Measurements from ENCODE around the gene STOX2. TPM values are rescaled to one million over a fixed set of nuclear protein-coding genes. Genes with fewer than 3 reads are reported as not detected.

The STOX2 gene
- total RNA-seq, 1 donor: 0.36 TPM

DNA sequence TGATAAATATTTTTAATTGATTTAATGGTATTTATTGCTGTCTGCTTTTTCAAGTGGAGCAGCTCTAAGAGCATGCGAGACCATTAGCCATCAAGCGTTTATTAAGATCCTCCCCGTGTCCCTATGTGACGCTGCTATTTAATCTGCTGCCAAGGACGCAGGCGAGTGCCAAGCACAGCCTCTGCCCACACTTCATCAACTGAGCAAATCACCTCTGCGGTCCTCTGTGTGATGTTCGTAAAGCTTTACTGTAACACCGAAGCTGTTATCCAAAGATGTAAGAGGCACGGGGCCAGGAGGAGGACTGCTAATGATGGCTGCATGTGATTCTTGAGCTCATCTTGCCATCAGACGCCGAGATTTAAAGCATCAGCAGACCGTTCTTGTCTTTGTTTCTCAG, 79.5 kb downstream of the STOX2 start:
- H3K27ac ChIP-seq (ENCODE audit: low read depth, low read length): no peak overlapping the region
- peaks cover 14% of the 10 kb centered on the region for H3K4me1 ChIP-seq (ENCODE audit: insufficient read depth, low read length)
- H3K36me3 ChIP-seq (ENCODE audit: insufficient read depth, low read length): no peaks in the 10 kb centered on the region
- H3K4me3 ChIP-seq (ENCODE audit: insufficient read depth, low read length): no peak overlapping the region
- DNase-seq (ENCODE audit: insufficient read length, low spot score, missing footprints): no peak
- H2AFZ ChIP-seq (ENCODE audit: low read length): no peak overlapping the region
- H4K20me1 ChIP-seq (ENCODE audit: insufficient read depth, low read length): no peaks in the 10 kb centered on the region
- H3K9me3 ChIP-seq (ENCODE audit: low read depth, low read length): no peaks in the 10 kb centered on the region
- H3K79me2 ChIP-seq (ENCODE audit: insufficient read depth, low read length): no peaks in the 10 kb centered on the region
- H3K4me2 ChIP-seq (ENCODE audit: insufficient read depth, low read length): no peak overlapping the region
- TF ChIP-seq, protein P1, sequence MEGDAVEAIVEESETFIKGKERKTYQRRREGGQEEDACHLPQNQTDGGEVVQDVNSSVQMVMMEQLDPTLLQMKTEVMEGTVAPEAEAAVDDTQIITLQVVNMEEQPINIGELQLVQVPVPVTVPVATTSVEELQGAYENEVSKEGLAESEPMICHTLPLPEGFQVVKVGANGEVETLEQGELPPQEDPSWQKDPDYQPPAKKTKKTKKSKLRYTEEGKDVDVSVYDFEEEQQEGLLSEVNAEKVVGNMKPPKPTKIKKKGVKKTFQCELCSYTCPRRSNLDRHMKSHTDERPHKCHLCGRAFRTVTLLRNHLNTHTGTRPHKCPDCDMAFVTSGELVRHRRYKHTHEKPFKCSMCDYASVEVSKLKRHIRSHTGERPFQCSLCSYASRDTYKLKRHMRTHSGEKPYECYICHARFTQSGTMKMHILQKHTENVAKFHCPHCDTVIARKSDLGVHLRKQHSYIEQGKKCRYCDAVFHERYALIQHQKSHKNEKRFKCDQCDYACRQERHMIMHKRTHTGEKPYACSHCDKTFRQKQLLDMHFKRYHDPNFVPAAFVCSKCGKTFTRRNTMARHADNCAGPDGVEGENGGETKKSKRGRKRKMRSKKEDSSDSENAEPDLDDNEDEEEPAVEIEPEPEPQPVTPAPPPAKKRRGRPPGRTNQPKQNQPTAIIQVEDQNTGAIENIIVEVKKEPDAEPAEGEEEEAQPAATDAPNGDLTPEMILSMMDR (IDR thresholded peaks at IDR 0.05; ENCODE audit: extremely low read depth, low read depth, low read length): no peak
- no peaks in the 10 kb centered on the region for H3K27me3 ChIP-seq (ENCODE audit: insufficient read depth, low read length)

DNA sequence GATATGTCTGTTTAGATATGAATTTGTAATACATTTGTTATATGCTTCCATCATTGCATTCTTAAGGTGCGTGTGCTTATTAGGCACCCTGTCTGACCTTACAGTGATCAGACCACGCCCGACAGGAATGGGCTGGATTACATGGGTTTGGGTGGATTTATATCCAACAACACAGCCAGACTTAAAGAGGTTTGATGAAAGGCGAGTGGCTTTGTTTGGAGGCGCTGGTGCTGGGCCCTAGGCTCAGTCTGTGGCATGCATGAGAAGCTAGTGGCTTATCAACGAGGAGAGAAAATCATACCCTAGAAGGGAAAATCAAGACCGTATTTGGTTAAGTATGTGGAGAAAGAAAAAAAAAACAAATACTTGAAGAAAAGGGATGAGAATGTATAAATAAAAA, 80.7 kb downstream of the STOX2 start:
- Histone ChIP-seq H3K9me3 (ENCODE audit: low read depth, low read length) (no peaks in the 10 kb centered on the region), H3K4me2 (ENCODE audit: insufficient read depth, low read length) (no peak overlapping the region), H2AFZ (ENCODE audit: low read length) (no peak overlapping the region), H3K4me3 (ENCODE audit: insufficient read depth, low read length) (no peak overlapping the region), H3K4me1 (ENCODE audit: insufficient read depth, low read length) (peaks cover 14% of the 10 kb centered on the region), H4K20me1 (ENCODE audit: insufficient read depth, low read length) (no peaks in the 10 kb centered on the region), H3K36me3 (ENCODE audit: insufficient read depth, low read length) (no peaks in the 10 kb centered on the region), H3K27me3 (ENCODE audit: insufficient read depth, low read length) (no peaks in the 10 kb centered on the region), H3K27ac (ENCODE audit: low read depth, low read length) (no peak overlapping the region), H3K79me2 (ENCODE audit: insufficient read depth, low read length) (no peaks in the 10 kb centered on the region)
- TF ChIP-seq, protein P1 (IDR thresholded peaks at IDR 0.05; ENCODE audit: extremely low read depth, low read depth, low read length): no peak
- no peak for DNase-seq (ENCODE audit: insufficient read length, low spot score, missing footprints)

DNA sequence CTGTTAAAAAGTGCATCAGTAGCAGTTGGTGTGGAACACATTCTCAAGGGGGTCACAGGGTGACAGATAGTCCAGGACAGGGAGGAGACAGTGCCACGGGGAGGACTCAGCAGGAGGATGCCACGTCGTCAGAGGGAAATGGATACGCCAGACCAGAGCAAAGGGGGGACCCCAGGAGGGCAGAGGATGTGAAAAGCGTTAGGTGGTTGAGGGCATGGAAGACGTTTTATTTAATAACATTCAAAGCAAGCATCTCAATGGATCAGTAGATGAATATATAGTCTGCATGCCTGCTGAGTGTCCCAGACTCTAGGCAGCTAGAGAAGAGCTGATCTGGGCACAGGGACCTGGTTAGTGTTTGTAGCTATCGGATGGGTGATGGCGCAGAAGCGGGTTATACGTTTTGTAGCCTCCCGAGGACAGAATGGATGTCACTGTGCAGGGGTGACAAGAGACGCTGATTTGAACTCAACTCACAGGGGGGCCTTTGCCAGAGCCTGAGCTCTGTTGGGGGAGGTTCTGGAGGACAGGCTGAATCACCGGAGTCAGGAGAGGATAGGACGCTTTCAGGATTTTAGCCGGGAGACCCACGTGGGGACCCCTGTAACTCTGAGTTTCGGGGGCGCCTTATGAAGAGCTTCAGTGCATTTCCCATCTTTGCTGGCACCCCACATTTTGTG, 81.3 kb downstream of the STOX2 start:
- TF ChIP-seq, protein P1 (IDR thresholded peaks at IDR 0.05; ENCODE audit: extremely low read depth, low read depth, low read length): no peak
- no peaks in the 10 kb centered on the region for H3K9me3 ChIP-seq (ENCODE audit: low read depth, low read length)
- H3K4me3 ChIP-seq (ENCODE audit: insufficient read depth, low read length): no peak overlapping the region
- no peaks in the 10 kb centered on the region for H3K27me3 ChIP-seq (ENCODE audit: insufficient read depth, low read length)
- H3K79me2 ChIP-seq (ENCODE audit: insufficient read depth, low read length): no peaks in the 10 kb centered on the region
- no peak for DNase-seq (ENCODE audit: insufficient read length, low spot score, missing footprints)
- peaks cover 14% of the 10 kb centered on the region for H3K4me1 ChIP-seq (ENCODE audit: insufficient read depth, low read length)
- no peak overlapping the region for H2AFZ ChIP-seq (ENCODE audit: low read length)
- no peak overlapping the region for H3K27ac ChIP-seq (ENCODE audit: low read depth, low read length)
- H4K20me1 ChIP-seq (ENCODE audit: insufficient read depth, low read length): no peaks in the 10 kb centered on the region
- no peaks in the 10 kb centered on the region for H3K36me3 ChIP-seq (ENCODE audit: insufficient read depth, low read length)
- no peak overlapping the region for H3K4me2 ChIP-seq (ENCODE audit: insufficient read depth, low read length)

DNA sequence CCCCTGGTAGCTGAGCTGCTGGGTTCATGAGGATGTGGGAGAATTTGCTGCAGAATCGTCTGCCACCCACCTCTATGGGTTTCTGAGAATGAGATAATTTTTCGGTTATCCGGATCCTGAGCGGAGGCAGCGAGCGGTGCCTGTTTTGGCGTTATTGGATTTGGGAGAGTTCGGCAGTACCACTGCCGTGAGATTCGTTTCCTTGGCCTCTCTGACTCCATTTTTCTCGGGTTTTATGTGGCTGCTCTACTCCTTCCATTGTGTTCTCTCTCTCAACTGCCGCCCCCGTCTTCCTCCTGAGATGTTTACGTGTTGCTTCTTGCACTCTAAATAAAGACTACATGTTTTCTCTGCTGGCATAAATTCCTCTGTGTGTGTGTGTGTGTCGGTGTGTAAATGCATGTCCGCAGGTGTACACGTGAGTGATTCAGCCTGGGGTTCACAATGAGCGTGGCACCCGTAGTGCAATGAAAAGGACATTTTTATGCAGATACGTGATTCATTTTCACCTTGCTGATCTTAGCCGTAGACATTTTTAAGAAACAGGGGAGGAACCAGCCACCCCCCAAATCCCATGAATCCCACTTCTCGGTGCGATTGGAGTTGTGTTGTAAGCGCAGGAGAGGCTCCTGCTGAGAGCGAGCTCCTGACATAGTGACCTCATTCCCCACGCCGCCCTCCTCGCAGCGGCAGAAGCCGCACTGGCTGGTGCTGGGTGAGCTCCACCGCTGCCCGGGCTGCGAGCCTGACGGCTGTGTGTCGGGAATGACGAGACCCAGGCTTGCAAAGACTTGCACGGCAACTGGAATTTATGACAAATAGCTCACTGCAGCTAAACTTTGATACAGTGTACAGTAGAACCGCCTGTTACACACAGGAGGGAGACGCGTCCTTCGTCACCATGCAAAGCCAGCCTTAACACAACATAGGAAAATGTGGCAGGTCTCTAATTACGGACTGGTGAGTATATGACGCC, 82.2 kb downstream of the STOX2 start:
- Histone ChIP-seq H3K27ac (ENCODE audit: low read depth, low read length) (peak overlapping the region; percentile 30), H3K4me1 (ENCODE audit: insufficient read depth, low read length) (peaks cover 14% of the 10 kb centered on the region), H3K36me3 (ENCODE audit: insufficient read depth, low read length) (no peaks in the 10 kb centered on the region), H3K27me3 (ENCODE audit: insufficient read depth, low read length) (no peaks in the 10 kb centered on the region), H3K4me2 (ENCODE audit: insufficient read depth, low read length) (peak overlapping the region; percentile 78), H2AFZ (ENCODE audit: low read length) (peak overlapping the region; percentile 65), H3K79me2 (ENCODE audit: insufficient read depth, low read length) (no peaks in the 10 kb centered on the region), H4K20me1 (ENCODE audit: insufficient read depth, low read length) (no peaks in the 10 kb centered on the region), H3K9me3 (ENCODE audit: low read depth, low read length) (no peaks in the 10 kb centered on the region), H3K4me3 (ENCODE audit: insufficient read depth, low read length) (peak overlapping the region; percentile 59)
- peak; percentile 76 for DNase-seq (ENCODE audit: insufficient read length, low spot score, missing footprints)
- TF ChIP-seq, protein P1 (IDR thresholded peaks at IDR 0.05; ENCODE audit: extremely low read depth, low read depth, low read length): no peak

Data from osteoblast (primary cell).